Measurements from ENCODE around the gene TLE3.

GRCh38 chr15:70084461-70084860 lies 13.3 kb downstream of the TLE3 start:
- no peak for TF ChIP-seq CTCF (IDR thresholded peaks at IDR 0.05 in 4 of 5, conservative IDR thresholded peaks at IDR 0.05 in 1 of 5)
- TF ChIP-seq POLR2A (IDR thresholded peaks at IDR 0.05): no peak

Data from gastrocnemius medialis (tissue), 4 donors.